ENCODE data around the gene PRXL2A.
"Not testable (repeated sequence)": the region's sequence is repeated elsewhere in the genome, so short reads cannot be mapped to it uniquely, and the experiment has no call there.

The PRXL2A gene, protein sequence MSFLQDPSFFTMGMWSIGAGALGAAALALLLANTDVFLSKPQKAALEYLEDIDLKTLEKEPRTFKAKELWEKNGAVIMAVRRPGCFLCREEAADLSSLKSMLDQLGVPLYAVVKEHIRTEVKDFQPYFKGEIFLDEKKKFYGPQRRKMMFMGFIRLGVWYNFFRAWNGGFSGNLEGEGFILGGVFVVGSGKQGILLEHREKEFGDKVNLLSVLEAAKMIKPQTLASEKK

DNA sequence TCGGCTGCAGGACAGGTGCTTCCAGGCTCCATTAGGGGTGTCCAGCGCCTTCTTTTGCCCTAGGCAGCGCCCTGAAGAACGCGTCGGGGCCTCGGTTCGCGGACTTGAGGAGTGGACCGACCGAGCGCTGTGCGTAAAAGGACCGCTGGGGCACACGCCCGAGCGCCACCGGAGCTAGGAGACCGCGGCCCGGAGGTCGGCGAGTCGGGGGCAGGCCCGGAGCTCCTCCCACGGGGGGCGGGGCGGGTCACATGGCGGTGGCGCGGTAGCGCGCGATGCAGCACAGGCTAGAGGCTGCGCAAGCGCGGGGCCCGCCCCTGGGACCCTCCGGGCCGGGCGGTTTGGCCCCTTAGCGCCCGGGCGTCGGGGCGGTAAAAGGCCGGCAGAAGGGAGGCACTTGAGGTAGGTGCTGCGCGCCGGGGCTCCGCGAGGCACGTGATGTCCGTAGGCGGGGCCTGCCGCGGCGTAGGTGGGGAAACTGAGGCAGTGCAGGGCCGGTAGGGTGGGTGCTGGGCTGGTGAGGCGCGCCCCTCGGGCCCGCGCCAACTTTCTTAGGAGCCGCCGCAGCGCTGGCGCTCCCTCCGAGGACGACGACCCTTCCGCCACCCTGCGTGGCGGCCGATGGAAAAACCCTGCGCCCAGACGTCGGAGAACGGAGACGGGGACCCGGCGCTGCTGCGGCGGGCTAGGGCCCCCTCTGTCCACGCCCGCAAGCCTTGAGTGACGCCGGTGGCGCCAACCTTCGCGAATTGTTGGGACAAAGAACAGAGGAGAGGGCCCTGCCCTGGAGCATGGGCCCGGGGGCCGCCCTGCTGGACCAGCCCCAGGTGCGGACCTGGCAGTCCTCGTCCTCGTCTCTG, at the start of gene PRXL2A:
Gene PRXL2A, plus strand, starts transcription at position 310 of the 860 bp plus-strand sequence. CDS start 11,917 bp downstream, outside the sequence.
- no peak for TF ChIP-seq ZFP30 (CRISPR knock-in tag; IDR thresholded peaks at IDR 0.05)
- 0 out of 2 replicates have a peak, but pooled peaks have one; percentile 30 for TF ChIP-seq ZFP3 (CRISPR knock-in tag; IDR thresholded peaks at IDR 0.05)
- no peak for TF ChIP-seq ISL1 (CRISPR knock-in tag; IDR thresholded peaks at IDR 0.05)
- no peak for TF ChIP-seq SNAI2 (CRISPR knock-in tag; IDR thresholded peaks at IDR 0.05)
- TF ChIP-seq, protein P1, sequence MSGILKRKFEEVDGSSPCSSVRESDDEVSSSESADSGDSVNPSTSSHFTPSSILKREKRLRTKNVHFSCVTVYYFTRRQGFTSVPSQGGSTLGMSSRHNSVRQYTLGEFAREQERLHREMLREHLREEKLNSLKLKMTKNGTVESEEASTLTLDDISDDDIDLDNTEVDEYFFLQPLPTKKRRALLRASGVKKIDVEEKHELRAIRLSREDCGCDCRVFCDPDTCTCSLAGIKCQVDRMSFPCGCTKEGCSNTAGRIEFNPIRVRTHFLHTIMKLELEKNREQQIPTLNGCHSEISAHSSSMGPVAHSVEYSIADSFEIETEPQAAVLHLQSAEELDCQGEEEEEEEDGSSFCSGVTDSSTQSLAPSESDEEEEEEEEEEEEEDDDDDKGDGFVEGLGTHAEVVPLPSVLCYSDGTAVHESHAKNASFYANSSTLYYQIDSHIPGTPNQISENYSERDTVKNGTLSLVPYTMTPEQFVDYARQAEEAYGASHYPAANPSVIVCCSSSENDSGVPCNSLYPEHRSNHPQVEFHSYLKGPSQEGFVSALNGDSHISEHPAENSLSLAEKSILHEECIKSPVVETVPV (CRISPR knock-in tag; IDR thresholded peaks at IDR 0.05), result no peak
- TF ChIP-seq ARNTL (CRISPR knock-in tag; IDR thresholded peaks at IDR 0.05; ENCODE audit: borderline replicate concordance, low read depth), result no peak
- ATAC-seq, result peak; percentile 95

DNA sequence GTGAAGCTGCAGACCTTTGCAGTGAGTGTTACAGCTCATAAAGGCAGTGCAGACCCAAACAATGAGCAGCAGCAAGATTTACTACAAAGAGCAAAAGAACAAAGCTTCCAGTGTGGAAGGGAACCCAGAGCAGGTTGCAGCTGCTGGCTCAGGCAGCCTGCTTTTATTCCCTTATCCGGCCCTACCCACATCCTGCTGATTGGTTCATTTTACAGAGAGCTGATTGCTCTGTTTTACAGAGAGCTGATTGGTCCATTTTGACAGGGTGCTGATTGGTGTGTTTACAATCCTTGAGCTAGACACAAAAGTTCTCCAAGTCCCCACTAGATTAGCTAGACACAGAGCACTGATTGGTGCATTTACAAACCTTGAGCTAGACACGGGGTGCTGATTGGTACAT, 49.4 kb upstream of the PRXL2A start:
- ATAC-seq, result not testable (repeated sequence)

DNA sequence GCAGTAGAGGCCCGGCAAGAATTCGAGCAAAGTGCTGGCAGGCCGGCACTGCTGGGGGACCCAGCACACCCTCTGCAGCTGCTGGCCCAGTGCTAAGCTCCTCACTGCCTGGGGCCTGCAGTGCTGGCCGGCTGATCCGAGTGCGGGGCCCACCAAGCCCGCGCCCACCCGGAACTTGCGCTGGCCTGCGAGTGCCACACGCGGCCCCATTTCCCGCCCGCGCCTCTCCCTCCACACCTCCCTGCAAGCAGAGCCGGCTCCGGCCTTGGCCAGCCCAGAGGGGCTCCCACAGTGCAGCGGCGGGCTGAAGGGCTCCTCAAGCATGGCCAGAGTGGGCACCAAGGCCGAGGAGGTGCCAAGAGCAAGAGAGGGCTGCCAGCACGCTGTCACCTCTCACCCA, 48.7 kb upstream of the PRXL2A start:
- no peak for ATAC-seq
- no peak for TF ChIP-seq ZFP3 (CRISPR knock-in tag; IDR thresholded peaks at IDR 0.05)
- no peak for TF ChIP-seq TOX (CRISPR knock-in tag; IDR thresholded peaks at IDR 0.05; ENCODE audit: borderline replicate concordance)
- TF ChIP-seq PPARA (CRISPR knock-in tag; IDR thresholded peaks at IDR 0.05; ENCODE audit: borderline replicate concordance), result no peak
- no peak for TF ChIP-seq ZNF8 (CRISPR knock-in tag; IDR thresholded peaks at IDR 0.05)

DNA sequence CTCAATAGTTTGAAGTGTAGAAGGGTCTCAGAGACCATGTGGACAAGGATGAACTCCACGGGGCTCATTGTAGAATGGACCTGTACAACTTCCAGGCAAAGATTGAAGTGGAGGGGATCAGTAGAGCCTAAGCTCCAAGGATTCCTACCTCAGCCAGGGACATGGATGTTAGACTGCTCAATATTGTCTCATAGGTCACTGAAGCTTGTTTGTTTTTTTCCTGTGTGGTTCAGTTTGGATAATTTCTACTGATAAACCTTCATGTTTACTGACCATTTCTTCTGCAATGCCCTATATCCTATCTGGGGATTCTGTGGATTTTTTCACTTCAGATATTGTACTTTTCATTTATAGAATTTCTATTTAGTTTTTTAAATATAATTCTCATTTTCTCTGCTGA, 42.8 kb upstream of the PRXL2A start:
- no peak for ATAC-seq
- TF ChIP-seq ESRRG (CRISPR knock-in tag; IDR thresholded peaks at IDR 0.05) (no peak), SNAI2 (CRISPR knock-in tag; IDR thresholded peaks at IDR 0.05) (no peak)

DNA sequence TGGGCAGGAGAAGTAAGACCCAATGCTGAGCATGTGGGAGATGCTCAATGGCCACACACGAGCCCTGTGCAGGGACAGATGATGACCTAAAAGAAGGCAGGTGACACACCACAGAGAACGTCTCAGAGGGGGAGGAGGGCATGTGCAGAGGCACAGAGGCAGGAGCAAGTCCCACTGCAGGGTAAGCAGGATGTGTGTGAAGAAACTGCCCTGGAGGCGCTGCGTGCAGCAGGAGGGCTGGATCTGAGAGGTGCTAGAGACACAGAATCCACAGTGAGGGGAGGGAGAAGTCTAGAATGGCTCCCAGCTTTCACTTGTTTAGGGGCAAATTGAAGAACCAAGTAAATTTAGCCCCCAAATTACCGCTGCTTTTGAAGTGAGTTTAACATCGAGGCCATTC, 36.9 kb upstream of the PRXL2A start:
- no peak for ATAC-seq
- TF ChIP-seq ZFP30 (CRISPR knock-in tag; IDR thresholded peaks at IDR 0.05), result no peak
- TF ChIP-seq GLIS3 (CRISPR knock-in tag; IDR thresholded peaks at IDR 0.05), result no peak

DNA sequence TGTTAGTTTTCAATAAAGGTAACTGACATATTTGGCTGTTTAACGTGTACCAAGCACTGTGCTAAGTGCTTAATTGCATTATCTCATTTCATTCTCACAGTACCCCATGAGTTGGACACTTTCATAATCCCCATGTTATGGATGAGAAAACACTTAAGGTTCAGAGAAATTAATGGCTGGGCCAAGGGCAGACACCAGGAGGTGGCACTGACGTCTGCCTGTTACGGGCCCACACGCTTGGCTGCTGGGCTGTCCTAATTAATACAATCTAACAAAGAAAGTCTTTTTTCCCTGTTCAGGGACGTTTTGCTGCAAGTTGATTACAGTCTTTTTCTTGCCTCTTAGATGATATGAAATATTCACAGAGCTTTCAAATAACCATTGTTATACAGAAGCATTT, 35.7 kb upstream of the PRXL2A start:
- TF ChIP-seq OSR1 (CRISPR knock-in tag; IDR thresholded peaks at IDR 0.05) (no peak), SNAI2 (CRISPR knock-in tag; IDR thresholded peaks at IDR 0.05) (no peak), TCF4 (CRISPR knock-in tag; IDR thresholded peaks at IDR 0.05; ENCODE audit: borderline replicate concordance) (no peak), ZFP3 (CRISPR knock-in tag; IDR thresholded peaks at IDR 0.05) (no peak)
- TF ChIP-seq, protein P2, sequence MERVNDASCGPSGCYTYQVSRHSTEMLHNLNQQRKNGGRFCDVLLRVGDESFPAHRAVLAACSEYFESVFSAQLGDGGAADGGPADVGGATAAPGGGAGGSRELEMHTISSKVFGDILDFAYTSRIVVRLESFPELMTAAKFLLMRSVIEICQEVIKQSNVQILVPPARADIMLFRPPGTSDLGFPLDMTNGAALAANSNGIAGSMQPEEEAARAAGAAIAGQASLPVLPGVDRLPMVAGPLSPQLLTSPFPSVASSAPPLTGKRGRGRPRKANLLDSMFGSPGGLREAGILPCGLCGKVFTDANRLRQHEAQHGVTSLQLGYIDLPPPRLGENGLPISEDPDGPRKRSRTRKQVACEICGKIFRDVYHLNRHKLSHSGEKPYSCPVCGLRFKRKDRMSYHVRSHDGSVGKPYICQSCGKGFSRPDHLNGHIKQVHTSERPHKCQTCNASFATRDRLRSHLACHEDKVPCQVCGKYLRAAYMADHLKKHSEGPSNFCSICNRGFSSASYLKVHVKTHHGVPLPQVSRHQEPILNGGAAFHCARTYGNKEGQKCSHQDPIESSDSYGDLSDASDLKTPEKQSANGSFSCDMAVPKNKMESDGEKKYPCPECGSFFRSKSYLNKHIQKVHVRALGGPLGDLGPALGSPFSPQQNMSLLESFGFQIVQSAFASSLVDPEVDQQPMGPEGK (CRISPR knock-in tag; IDR thresholded peaks at IDR 0.05; ENCODE audit: borderline replicate concordance), result no peak

DNA sequence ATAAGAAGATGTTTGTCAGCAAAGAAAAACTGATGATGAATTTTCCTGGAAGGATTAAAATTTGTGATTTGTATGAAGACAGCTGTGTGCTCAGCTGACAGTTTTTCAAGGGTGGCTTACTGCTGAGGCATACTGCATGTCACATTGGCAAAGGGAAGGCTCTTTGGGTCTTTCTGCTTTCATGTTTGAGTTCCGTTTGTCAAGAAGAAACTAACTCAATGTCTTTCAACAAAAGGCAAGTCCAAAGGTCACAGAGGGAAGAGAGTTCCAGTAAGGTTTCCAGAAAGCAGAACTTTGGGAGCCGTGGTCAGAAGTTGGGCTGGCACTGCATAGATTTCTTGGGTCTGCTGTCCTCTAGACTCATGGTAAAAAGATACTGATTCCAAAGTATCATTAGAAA, 34.8 kb upstream of the PRXL2A start:
- TF ChIP-seq ZFP3 (CRISPR knock-in tag; IDR thresholded peaks at IDR 0.05) (no peak), ZNF8 (CRISPR knock-in tag; IDR thresholded peaks at IDR 0.05) (no peak), ZNF565 (CRISPR knock-in tag; conservative IDR thresholded peaks at IDR 0.05; ENCODE audit: low read depth) (no peak)
- ATAC-seq, result no peak

More for the DNA sequence above, 35.7 kb upstream of the PRXL2A start:
- ATAC-seq, result no peak

DNA sequence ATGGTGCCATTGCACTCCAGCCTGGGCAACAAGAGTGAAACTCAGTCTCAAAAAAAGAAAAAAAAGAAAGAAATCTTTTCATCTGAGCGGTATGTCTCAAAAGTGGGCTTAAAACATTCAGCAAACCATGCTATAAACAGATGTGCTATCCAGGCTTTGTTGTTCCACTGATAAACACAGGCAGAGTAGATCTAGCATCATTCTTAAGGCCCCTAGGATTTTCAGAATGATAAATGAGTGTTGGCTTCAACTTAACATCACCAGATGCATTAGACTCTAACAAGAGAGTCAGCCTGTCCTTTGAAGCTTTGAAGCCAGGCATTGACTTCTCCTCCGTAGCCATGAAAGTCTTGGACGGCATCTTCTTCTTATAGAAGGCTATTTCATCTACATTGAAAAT, 28.6 kb upstream of the PRXL2A start:
- no peak for ATAC-seq
- no peak for TF ChIP-seq TOX (CRISPR knock-in tag; IDR thresholded peaks at IDR 0.05; ENCODE audit: borderline replicate concordance)
- TF ChIP-seq ESRRG (CRISPR knock-in tag; IDR thresholded peaks at IDR 0.05), result no peak
- TF ChIP-seq PPARA (CRISPR knock-in tag; IDR thresholded peaks at IDR 0.05; ENCODE audit: borderline replicate concordance), result no peak
- TF ChIP-seq, protein P3, sequence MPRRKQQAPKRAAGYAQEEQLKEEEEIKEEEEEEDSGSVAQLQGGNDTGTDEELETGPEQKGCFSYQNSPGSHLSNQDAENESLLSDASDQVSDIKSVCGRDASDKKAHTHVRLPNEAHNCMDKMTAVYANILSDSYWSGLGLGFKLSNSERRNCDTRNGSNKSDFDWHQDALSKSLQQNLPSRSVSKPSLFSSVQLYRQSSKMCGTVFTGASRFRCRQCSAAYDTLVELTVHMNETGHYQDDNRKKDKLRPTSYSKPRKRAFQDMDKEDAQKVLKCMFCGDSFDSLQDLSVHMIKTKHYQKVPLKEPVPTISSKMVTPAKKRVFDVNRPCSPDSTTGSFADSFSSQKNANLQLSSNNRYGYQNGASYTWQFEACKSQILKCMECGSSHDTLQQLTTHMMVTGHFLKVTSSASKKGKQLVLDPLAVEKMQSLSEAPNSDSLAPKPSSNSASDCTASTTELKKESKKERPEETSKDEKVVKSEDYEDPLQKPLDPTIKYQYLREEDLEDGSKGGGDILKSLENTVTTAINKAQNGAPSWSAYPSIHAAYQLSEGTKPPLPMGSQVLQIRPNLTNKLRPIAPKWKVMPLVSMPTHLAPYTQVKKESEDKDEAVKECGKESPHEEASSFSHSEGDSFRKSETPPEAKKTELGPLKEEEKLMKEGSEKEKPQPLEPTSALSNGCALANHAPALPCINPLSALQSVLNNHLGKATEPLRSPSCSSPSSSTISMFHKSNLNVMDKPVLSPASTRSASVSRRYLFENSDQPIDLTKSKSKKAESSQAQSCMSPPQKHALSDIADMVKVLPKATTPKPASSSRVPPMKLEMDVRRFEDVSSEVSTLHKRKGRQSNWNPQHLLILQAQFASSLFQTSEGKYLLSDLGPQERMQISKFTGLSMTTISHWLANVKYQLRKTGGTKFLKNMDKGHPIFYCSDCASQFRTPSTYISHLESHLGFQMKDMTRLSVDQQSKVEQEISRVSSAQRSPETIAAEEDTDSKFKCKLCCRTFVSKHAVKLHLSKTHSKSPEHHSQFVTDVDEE (CRISPR knock-in tag; IDR thresholded peaks at IDR 0.05), result no peak
- TF ChIP-seq, protein P4, sequence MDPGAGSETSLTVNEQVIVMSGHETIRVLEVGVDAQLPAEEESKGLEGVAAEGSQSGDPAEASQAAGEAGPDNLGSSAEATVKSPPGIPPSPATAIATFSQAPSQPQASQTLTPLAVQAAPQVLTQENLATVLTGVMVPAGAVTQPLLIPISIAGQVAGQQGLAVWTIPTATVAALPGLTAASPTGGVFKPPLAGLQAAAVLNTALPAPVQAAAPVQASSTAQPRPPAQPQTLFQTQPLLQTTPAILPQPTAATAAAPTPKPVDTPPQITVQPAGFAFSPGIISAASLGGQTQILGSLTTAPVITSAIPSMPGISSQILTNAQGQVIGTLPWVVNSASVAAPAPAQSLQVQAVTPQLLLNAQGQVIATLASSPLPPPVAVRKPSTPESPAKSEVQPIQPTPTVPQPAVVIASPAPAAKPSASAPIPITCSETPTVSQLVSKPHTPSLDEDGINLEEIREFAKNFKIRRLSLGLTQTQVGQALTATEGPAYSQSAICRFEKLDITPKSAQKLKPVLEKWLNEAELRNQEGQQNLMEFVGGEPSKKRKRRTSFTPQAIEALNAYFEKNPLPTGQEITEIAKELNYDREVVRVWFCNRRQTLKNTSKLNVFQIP (CRISPR knock-in tag; IDR thresholded peaks at IDR 0.05; ENCODE audit: borderline replicate concordance, low read depth), result no peak
- TF ChIP-seq ZFP30 (CRISPR knock-in tag; IDR thresholded peaks at IDR 0.05), result no peak
- TF ChIP-seq TCF4 (CRISPR knock-in tag; IDR thresholded peaks at IDR 0.05; ENCODE audit: borderline replicate concordance), result no peak
- no peak for TF ChIP-seq RARB (CRISPR knock-in tag; IDR thresholded peaks at IDR 0.05)
